Activated B cell treated with CpG ODN at 0.5 μM for 24 hours (primary cell): ENCODE data around the gene COG3. TPM values are rescaled to one million over a fixed set of nuclear protein-coding genes. Genes with fewer than 3 reads are reported as not detected.

ENCODE experiments used
- ATAC-seq: fragments of 200-7000 bp; cut with Tn5 transposase; one replicate; pipeline ENCODE4 v1.10.0; 2021; ENCODE audit warnings: low read depth, mild to moderate bottlenecking, moderate library complexity
- CTCF ChIA-PET: fragments of 350-600 bp; sonication (Branson Sonifier 250); formaldehyde crosslinking; loops from one replicate; lab custom pipeline; 2021; ENCODE audit warnings: antibody characterized with exemption; lab: Charles Lee
- POLR2A ChIA-PET: fragments of 350-600 bp; sonication (Branson Sonifier 250); formaldehyde crosslinking; loops from one replicate; lab custom pipeline; 2021; ENCODE audit warnings: antibody characterized with exemption; lab: Charles Lee
- DNase-seq: peaks from one replicate; pipeline ENCODE4 v3.0.0; 2022
- H3K27ac Mint-ChIP-seq: one replicate; pipeline ENCODE4 v1.8.0; 2020; ENCODE audit warnings: mixed read lengths
- H3K27me3 Mint-ChIP-seq: one replicate; pipeline ENCODE4 v1.8.0; 2021; ENCODE audit warnings: mixed read lengths
- H3K36me3 Mint-ChIP-seq: one replicate; pipeline ENCODE4 v1.8.0; 2021; ENCODE audit warnings: low read depth, mixed read lengths
- H3K4me1 Mint-ChIP-seq: one replicate; pipeline ENCODE4 v1.8.0; 2021; ENCODE audit warnings: mixed read lengths
- H3K4me3 Mint-ChIP-seq: one replicate; pipeline ENCODE4 v1.8.0; 2020; ENCODE audit warnings: mild to moderate bottlenecking, mixed read lengths
- H3K9me3 Mint-ChIP-seq: one replicate; pipeline ENCODE4 v1.8.0; 2020; ENCODE audit warnings: mixed read lengths
- CTCF ChIP-seq: fragments of 200-600 bp; IDR thresholded peaks from one replicate; pipeline ENCODE4 v1.8.0; 2022; ENCODE audit warnings: antibody characterized with exemption, mild to moderate bottlenecking
- intact Hi-C: fragments of 100-400 bp; cut with micrococcal nuclease; formaldehyde crosslinking; loops from one replicate; pipeline ENCODE4 v1.15.1; 2024
- total RNA-seq: library from RNA; stranded (reverse); gene quantifications from 2 replicates; pipeline ENCODE4 v1.2.3, GENCODE V29; 2022

COG3 gene
- total RNA-seq, 1 donor from 2014 or later, result 31.6 TPM

DNA sequence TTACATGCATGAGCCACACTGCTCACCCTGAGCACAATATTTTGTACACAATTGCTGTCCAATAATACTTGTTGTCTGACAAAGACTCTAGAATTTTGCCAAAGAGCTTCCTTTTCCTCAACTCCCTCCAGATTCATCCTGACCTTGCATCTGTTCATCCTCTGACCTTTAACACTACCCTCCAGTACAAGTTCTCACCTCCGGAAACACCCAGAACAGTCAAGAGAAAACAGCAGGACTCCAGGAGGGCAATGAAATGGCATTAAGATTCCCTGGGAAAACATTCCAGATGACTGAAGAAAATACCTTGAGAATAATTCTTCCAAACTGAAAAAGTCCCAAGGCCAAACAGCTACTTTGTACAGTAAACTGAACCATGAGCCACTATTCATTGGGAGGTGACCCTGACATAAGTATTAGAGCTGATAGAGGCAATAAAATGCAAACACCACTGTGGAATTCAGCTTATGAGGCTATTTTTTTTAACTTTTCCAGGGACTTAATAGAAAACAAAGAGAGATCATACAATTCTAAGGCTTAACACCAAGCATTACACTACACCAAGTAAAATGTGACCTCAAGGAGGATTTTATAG is 15.7 kb upstream of the COG3 start:
- H3K4me1 Mint-ChIP-seq, result no peaks in the 10 kb centered on the region
- peaks cover 17% of the 10 kb centered on the region for H3K27me3 Mint-ChIP-seq
- H3K9me3 Mint-ChIP-seq, result no peaks in the 10 kb centered on the region
- intact Hi-C loops, result no loop called here
- H3K4me3 Mint-ChIP-seq, result no peak overlapping the region
- CTCF ChIA-PET, result no interaction called here
- DNase-seq (no peak), ATAC-seq (no peak)
- POLR2A ChIA-PET, result no interaction called here
- no peak overlapping the region for H3K27ac Mint-ChIP-seq
- no peak for TF ChIP-seq CTCF
- H3K36me3 Mint-ChIP-seq, result no peaks in the 10 kb centered on the region

DNA sequence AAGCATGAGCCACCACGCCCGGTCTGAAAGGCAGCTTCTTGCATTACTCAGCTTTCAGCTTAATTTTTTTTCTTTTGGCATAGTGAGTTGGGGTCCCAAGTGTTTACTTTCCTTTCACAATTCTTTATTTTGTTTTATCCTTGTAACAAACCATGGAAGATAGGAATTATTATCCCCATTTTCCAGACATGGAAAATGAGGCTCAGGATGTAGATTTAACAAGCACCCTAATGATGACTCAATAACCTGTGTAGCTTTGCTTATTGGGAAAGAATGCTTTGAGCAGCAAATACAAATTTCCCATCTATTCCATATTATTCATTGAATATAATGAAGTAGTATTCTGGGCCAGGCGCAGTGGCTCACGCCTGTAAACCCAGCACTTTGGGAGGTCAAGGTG is 13.5 kb upstream of the COG3 start:
- Mint-ChIP-seq H3K4me3 (no peak overlapping the region), H3K9me3 (no peaks in the 10 kb centered on the region), H3K27me3 (peaks cover 13% of the 10 kb centered on the region), H3K27ac (no peak overlapping the region), H3K4me1 (no peaks in the 10 kb centered on the region), H3K36me3 (no peaks in the 10 kb centered on the region)
- DNase-seq, result no peak
- intact Hi-C loops, result no loop called here
- POLR2A ChIA-PET, result interaction anchor here (0.9 kb wide), 1 partner anchor 34 kb away, joined by 3 read pairs; no protein-coding TSS in a partner anchor
- no peak for ATAC-seq
- CTCF ChIA-PET, result no interaction called here
- no peak for TF ChIP-seq CTCF

DNA sequence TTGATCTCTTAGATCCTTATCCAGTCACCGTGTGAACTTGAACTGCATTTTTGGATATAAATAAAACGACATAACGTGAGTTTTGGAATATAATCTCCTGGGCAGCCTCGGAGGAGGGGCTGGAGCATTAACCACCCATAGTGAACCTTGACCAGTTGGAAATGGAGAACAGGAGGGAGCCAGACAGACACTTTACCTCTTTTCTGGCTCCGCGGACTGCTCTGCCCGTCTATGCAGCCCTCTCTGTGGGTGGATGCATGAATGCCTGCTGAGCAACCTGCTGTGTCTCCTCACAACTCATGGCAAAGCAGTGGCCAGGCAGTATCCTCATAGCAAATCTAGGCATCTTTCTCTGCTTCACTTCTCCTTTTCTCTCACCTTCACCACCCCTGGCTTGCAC is 10.5 kb upstream of the COG3 start:
- Mint-ChIP-seq H3K27me3 (peaks cover 7% of the 10 kb centered on the region), H3K36me3 (no peaks in the 10 kb centered on the region), H3K27ac (no peak overlapping the region), H3K4me1 (no peaks in the 10 kb centered on the region), H3K4me3 (no peak overlapping the region), H3K9me3 (peaks cover 10% of the 10 kb centered on the region)
- ChIA-PET CTCF (no interaction called here), POLR2A (no interaction called here)
- ATAC-seq, result no peak
- DNase-seq, result no peak
- intact Hi-C loops, result no loop called here
- TF ChIP-seq CTCF, result no peak

- Mint-ChIP-seq H3K27me3 (peaks cover 8% of the 10 kb centered on the region), H3K9me3 (peaks cover 10% of the 10 kb centered on the region), H3K4me3 (no peak overlapping the region), H3K27ac (no peak overlapping the region), H3K36me3 (no peaks in the 10 kb centered on the region), H3K4me1 (no peaks in the 10 kb centered on the region)
- ATAC-seq (no peak), DNase-seq (no peak)
- intact Hi-C loops, result no loop called here
- ChIA-PET CTCF (no interaction called here), POLR2A (no interaction called here)
- TF ChIP-seq CTCF, result no peak
Observed at GRCh38 chr13:45456196-45456972, 8.4 kb upstream of the COG3 start.

DNA sequence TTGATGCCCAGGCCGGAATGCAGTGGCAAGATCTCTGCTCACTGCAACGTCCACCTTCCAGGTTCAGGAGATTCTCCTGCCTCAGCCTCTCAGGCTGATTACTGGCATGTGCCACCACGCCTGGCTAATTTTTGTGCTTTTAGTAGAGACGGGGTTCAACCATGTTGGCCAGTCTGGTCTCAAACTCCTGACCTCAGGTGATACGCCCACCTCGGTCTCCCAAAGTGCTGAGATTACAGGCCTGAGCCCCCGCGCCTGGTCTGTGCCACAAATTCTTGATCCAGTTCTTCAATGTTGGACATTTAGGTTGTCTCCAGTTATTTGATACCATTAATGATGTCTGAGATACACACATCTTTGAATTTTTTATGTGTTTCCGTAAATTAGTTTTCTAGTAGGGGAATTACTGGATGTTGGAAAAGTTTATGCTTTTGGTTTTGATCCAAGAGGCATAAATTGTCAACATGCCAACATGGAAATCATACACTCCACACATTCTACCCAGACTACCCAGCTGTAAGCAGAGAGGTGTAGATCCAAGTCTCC is 525 bp upstream of the COG3 start:
- H3K4me3 Mint-ChIP-seq, result peak overlapping the region; percentile 95
- POLR2A ChIA-PET, result interaction anchor here (0.9 to 2.5 kb wide), 4 partner anchors 47 to 123 kb away, joined by 5 to 33 read pairs (median 13); partner anchors contain the start of genes SLC25A30 and TPT1
- peak overlapping the region; percentile 90 for H3K27ac Mint-ChIP-seq
- TF ChIP-seq CTCF, result no peak
- peaks cover 1% of the 10 kb centered on the region for H3K27me3 Mint-ChIP-seq
- no peak for ATAC-seq
- intact Hi-C loops, result loop anchor here (1.0 to 10.0 kb wide), 8 partner anchors 47 to 1319 kb away; partner anchors contain the start of genes GPALPP1, NUFIP1, TPT1 and ZC3H13
- no peak for DNase-seq
- peaks cover 39% of the 10 kb centered on the region for H3K4me1 Mint-ChIP-seq
- peaks cover 16% of the 10 kb centered on the region for H3K36me3 Mint-ChIP-seq
- CTCF ChIA-PET, result no interaction called here
- no peaks in the 10 kb centered on the region for H3K9me3 Mint-ChIP-seq
